Activated CD4-positive, alpha-beta T cell treated with anti-CD3 and anti-CD28 coated beads, Interleukin-2, amount 10 ng/mL, durations not matched to agents 24 days and 14 days (primary cell): Measurements from ENCODE around the gene TRAT1. TPM values are rescaled to one million over a fixed set of nuclear protein-coding genes. Genes with fewer than 3 reads are reported as not detected.
A peak's percentile ranks its signal among the peaks of the same experiment; 100 is the strongest.

Experiments
- DNase-seq: peaks from one replicate; pipeline ENCODE4 v3.0.0; 2022
- H3K27ac Mint-ChIP-seq: one replicate; pipeline ENCODE4 v1.8.0; 2022; ENCODE audit warnings: mild to moderate bottlenecking, mixed read lengths
- H3K27me3 Mint-ChIP-seq: one replicate; pipeline ENCODE4 v1.8.0; 2022; ENCODE audit warnings: mixed read lengths
- H3K36me3 Mint-ChIP-seq: one replicate; pipeline ENCODE4 v1.8.0; 2022; ENCODE audit warnings: low read depth, mild to moderate bottlenecking, mixed read lengths
- H3K4me1 Mint-ChIP-seq: one replicate; pipeline ENCODE4 v1.8.0; 2021; ENCODE audit warnings: mixed read lengths
- H3K4me3 Mint-ChIP-seq: one replicate; pipeline ENCODE4 v1.8.0; 2022; ENCODE audit warnings: mild to moderate bottlenecking, moderate library complexity, mixed read lengths
- H3K9me3 Mint-ChIP-seq: one replicate; pipeline ENCODE4 v1.8.0; 2021; ENCODE audit warnings: mixed read lengths
- intact Hi-C: fragments of 100-400 bp; cut with micrococcal nuclease; formaldehyde crosslinking; loops from one replicate; pipeline ENCODE4 v1.15.1; 2023
- total RNA-seq: library from RNA; stranded (reverse); gene quantifications from 2 replicates; pipeline ENCODE4 v1.2.3, GENCODE V29; 2022

The TRAT1 gene
- total RNA-seq, 1 donor from 2014 or later = 66.6 TPM

GRCh38 chr3:108879915-108880314, 57.3 kb downstream of the TRAT1 start:
- H3K27me3 Mint-ChIP-seq = no peaks in the 10 kb centered on the region
- DNase-seq = peak; percentile 56
- H3K4me3 Mint-ChIP-seq = no peak overlapping the region
- intact Hi-C loops = no loop called here
- no peak overlapping the region for H3K27ac Mint-ChIP-seq
- peaks cover 12% of the 10 kb centered on the region for H3K4me1 Mint-ChIP-seq
- peaks cover 12% of the 10 kb centered on the region for H3K36me3 Mint-ChIP-seq
- H3K9me3 Mint-ChIP-seq = peaks cover 12% of the 10 kb centered on the region

- Mint-ChIP-seq H3K27ac (no peak overlapping the region), H3K36me3 (peaks cover 6% of the 10 kb centered on the region), H3K4me1 (peaks cover 10% of the 10 kb centered on the region), H3K9me3 (peaks cover 12% of the 10 kb centered on the region), H3K27me3 (no peaks in the 10 kb centered on the region), H3K4me3 (no peak overlapping the region)
- intact Hi-C loops = loop anchor here (2.0 kb wide), 1 partner anchor 20 kb away; no protein-coding TSS in a partner anchor
- no peak for DNase-seq
Measured at GRCh38 chr3:108882762-108883161, 60.2 kb downstream of the TRAT1 start.

GRCh38 chr3:108883373-108883772, 60.8 kb downstream of the TRAT1 start:
- intact Hi-C loops = loop anchor here (2.0 kb wide), 1 partner anchor 21 kb away; no protein-coding TSS in a partner anchor
- Mint-ChIP-seq H3K36me3 (peaks cover 7% of the 10 kb centered on the region), H3K9me3 (peaks cover 12% of the 10 kb centered on the region), H3K4me3 (no peak overlapping the region), H3K4me1 (peaks cover 10% of the 10 kb centered on the region), H3K27me3 (no peaks in the 10 kb centered on the region), H3K27ac (no peak overlapping the region)
- peak; percentile 51 for DNase-seq

DNA sequence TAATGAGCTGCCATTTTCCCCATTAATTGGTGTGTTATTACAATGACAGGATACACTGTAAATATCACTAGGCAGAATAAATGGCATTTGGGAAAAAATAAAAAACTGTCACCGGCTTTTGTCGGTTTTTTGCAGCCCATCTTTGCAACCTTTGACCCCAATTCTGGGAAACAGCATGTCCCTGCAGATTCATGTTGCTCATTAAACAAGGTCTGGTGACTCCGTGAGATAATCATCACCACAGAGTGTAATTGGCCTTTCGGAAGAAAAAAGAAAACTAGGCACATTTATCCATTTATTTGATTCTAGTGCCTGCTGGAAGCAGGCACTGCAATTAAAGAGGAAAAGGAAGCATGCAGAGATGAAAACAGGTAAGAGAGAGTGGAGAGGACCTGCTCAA, 64.5 kb downstream of the TRAT1 start:
- DNase-seq = peak; percentile 12
- peaks cover 2% of the 10 kb centered on the region for H3K36me3 Mint-ChIP-seq
- no peak overlapping the region for H3K27ac Mint-ChIP-seq
- intact Hi-C loops = no loop called here
- H3K4me1 Mint-ChIP-seq = peaks cover 7% of the 10 kb centered on the region
- H3K9me3 Mint-ChIP-seq = peaks cover 3% of the 10 kb centered on the region
- no peak overlapping the region for H3K4me3 Mint-ChIP-seq
- no peaks in the 10 kb centered on the region for H3K27me3 Mint-ChIP-seq

GRCh38 chr3:108887777-108888176, 65.2 kb downstream of the TRAT1 start:
- no peak overlapping the region for H3K4me3 Mint-ChIP-seq
- no peaks in the 10 kb centered on the region for H3K27me3 Mint-ChIP-seq
- intact Hi-C loops = no loop called here
- peaks cover 7% of the 10 kb centered on the region for H3K4me1 Mint-ChIP-seq
- no peak for DNase-seq
- H3K27ac Mint-ChIP-seq = no peak overlapping the region
- H3K36me3 Mint-ChIP-seq = peaks cover 2% of the 10 kb centered on the region
- H3K9me3 Mint-ChIP-seq = no peaks in the 10 kb centered on the region

- no peak overlapping the region for H3K4me3 Mint-ChIP-seq
Measured at GRCh38 chr3:108891833-108892232, 69.2 kb downstream of the TRAT1 start.

GRCh38 chr3:108894981-108895380, 72.4 kb downstream of the TRAT1 start:
- intact Hi-C loops = no loop called here
- H3K27me3 Mint-ChIP-seq = peaks cover 3% of the 10 kb centered on the region
- H3K27ac Mint-ChIP-seq = no peak overlapping the region
- no peak overlapping the region for H3K4me3 Mint-ChIP-seq
- no peaks in the 10 kb centered on the region for H3K36me3 Mint-ChIP-seq
- H3K4me1 Mint-ChIP-seq = peaks cover 15% of the 10 kb centered on the region
- H3K9me3 Mint-ChIP-seq = no peaks in the 10 kb centered on the region
- DNase-seq = no peak

More at GRCh38 chr3:108891833-108892232, 69.2 kb downstream of the TRAT1 start:
- Mint-ChIP-seq H3K27me3 (peaks cover 3% of the 10 kb centered on the region), H3K9me3 (no peaks in the 10 kb centered on the region), H3K4me1 (peaks cover under 1% of the 10 kb centered on the region), H3K27ac (no peak overlapping the region), H3K36me3 (peaks cover 2% of the 10 kb centered on the region)
- intact Hi-C loops = no loop called here
- no peak for DNase-seq

DNA sequence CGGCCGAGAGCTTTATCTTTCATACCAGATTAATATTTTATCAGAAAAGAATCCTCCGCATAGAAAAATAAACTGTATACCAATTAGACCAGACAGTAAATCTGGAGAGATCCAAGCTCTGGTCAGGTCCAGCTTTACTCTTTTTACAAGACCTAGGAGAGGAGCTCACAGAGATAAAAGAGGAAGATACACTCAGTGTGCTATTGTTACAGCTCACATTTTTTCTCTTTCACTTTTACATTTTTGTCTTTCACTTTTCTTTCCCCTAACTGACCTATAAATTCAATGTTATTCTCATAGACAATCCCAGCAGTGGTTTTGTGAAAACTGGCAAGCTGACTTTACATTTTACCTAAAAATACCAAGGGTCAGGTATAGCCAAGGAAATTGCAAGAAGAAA, 75.3 kb downstream of the TRAT1 start:
- intact Hi-C loops = no loop called here
- H3K36me3 Mint-ChIP-seq = no peaks in the 10 kb centered on the region
- DNase-seq = no peak
- peak overlapping the region; percentile 67 for H3K27ac Mint-ChIP-seq
- peak overlapping the region; percentile 20 for H3K4me3 Mint-ChIP-seq
- peaks cover 23% of the 10 kb centered on the region for H3K4me1 Mint-ChIP-seq
- peaks cover 3% of the 10 kb centered on the region for H3K27me3 Mint-ChIP-seq
- peaks cover 8% of the 10 kb centered on the region for H3K9me3 Mint-ChIP-seq

DNA sequence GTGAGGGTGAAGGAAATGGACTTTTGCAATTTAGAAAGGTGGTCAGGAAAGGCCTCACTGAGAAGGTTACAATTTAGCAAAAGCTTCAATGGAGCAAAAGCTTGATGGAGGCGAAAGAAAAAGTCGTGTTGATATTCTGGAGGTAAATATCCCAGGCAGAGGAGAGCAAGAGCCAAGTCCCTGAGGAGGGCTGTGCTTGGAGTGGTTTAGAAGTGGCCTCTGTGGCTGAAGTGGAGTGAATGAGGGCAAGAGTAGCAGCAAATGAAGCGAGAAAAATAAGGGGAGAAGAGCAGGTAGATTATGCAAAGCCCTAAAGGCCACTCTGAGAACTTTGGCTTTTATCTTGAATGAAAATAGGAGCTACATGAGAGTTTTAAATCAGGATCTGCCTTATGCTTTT, 76.9 kb downstream of the TRAT1 start:
- H3K27me3 Mint-ChIP-seq = peaks cover 3% of the 10 kb centered on the region
- H3K4me3 Mint-ChIP-seq = no peak overlapping the region
- peaks cover 24% of the 10 kb centered on the region for H3K4me1 Mint-ChIP-seq
- no peak for DNase-seq
- H3K36me3 Mint-ChIP-seq = peaks cover 2% of the 10 kb centered on the region
- intact Hi-C loops = no loop called here
- H3K9me3 Mint-ChIP-seq = peaks cover 8% of the 10 kb centered on the region
- H3K27ac Mint-ChIP-seq = peak overlapping the region; percentile 18

Other genes starting within 250 kb of the TRAT1 start
- 48.3 and 58.3 TPM in 2 replicates for gene CIP2A, start 233.3 kb upstream of the TRAT1 start, total RNA-seq
- gene DZIP3, start 233.1 kb upstream of the TRAT1 start, total RNA-seq = 4.1 and 4.7 TPM in 2 replicates
- gene RETNLB, start 65.4 kb upstream of the TRAT1 start, total RNA-seq = not detected in 2 replicates
- not detected in 2 replicates for gene GUCA1C, start 131.1 kb downstream of the TRAT1 start, total RNA-seq